Ovary (tissue), 9 donors: Measurements from ENCODE around the gene SF3B4. TPM values are rescaled to one million over a fixed set of nuclear protein-coding genes. Genes with fewer than 3 reads are reported as not detected.
A peak's percentile ranks its signal among the peaks of the same experiment; 100 is the strongest.

Experiments
- DNase-seq, 5 donors: peaks; one replicate each; pipeline ENCODE4 v3.0.0-alpha.2; 2019 to 2020
- H3K27ac ChIP-seq, 2 donors: fragments of 200-600 bp; one replicate each; pipeline versions ENCODE4 v1.5.1 to v1.8.0; 2019 to 2022
- H3K27me3 ChIP-seq: fragments of 200-600 bp; one replicate; pipeline ENCODE4 v1.8.0; 2022
- H3K36me3 ChIP-seq: fragments of 200-600 bp; sonication (generic); one replicate; pipeline ENCODE4 v1.5.1; 2019
- H3K4me1 ChIP-seq: one replicate; pipeline ENCODE4 v1.8.1; 2013; ENCODE audit warnings: mild to moderate bottlenecking, moderate library complexity; ENCODE audit not compliant: insufficient read depth
- H3K4me3 ChIP-seq: fragments of 200-600 bp; sonication (generic); one replicate; pipeline ENCODE4 v1.5.1; 2017
- H3K9me3 ChIP-seq, 2 donors: fragments of 200-600 bp in 1 of 2; sonication (generic) in 1 of 2; one replicate each; pipeline versions ENCODE4 v1.5.1 to v1.8.1; 2013 to 2019; ENCODE audit warnings: mild to moderate bottlenecking in 1 of 2, moderate library complexity in 1 of 2
- EP300 ChIP-seq: sonication (generic); formaldehyde crosslinking; IDR thresholded peaks from one replicate; pipeline ENCODE4 v1.6.1; 2017; ENCODE audit warnings: antibody characterized with exemption
- POLR2A ChIP-seq: fragments of 450-650 bp; IDR thresholded peaks from one replicate; pipeline ENCODE4 v1.6.1; 2017; ENCODE audit warnings: antibody characterized with exemption, mild to moderate bottlenecking, moderate library complexity
- WGBS, 3 donors: extraction: QIAGEN DNeasy Blood & Tissue Kit in 1 of 3; methylation state at CpG; one replicate each; pipeline versions ENCODE4 v1.1.5 to v1.1.7; 2013 to 2017; 5-methylcytosine and 5-hydroxymethylcytosine counted together
- intact Hi-C, 4 donors: fragments of 100-400 bp; cut with DNase I; formaldehyde crosslinking; loops; one replicate each; pipeline versions ENCODE4 v1.11.0 to v1.15.1; 2022 to 2023
- polyA plus RNA-seq, 2 donors: library from polyadenylated mRNA; stranded (reverse); fragments of 200-250 nt in 1 of 2; fragments of 350-450 nt in 1 of 2; fragmentation: Illumina TruSeq in 1 of 2; extraction: RNeasy Lipid Tissue Mini Kit (QIAGEN cat#74804) in 1 of 2; gene quantifications; one replicate each; pipeline ENCODE4 v1.2.3, GENCODE V29; 2013 to 2014
- total RNA-seq, 7 donors: library from RNA; depleted of rRNA in 2 of 7; stranded (reverse); fragments of >200 nt in 2 of 7; fragmentation: NEBNext Ultra II Directional in 3 of 7; extraction: Animal tissue kit (Norgen Biotek cat#: 25700) in 3 of 7; gene quantifications; one replicate each; pipeline versions ENCODE4 v1.1.0 to v1.2.4, GENCODE V29; 2016 to 2023
- TF ChIP-seq, protein P1 (sequence below), 3 donors: fragments of 450-650 bp in 2 of 3; fragments of 200-600 bp in 1 of 3; IDR thresholded peaks; one replicate each; pipeline versions ENCODE4 v1.5.1 to v1.8.0; 2016 to 2022; ENCODE audit warnings: antibody characterized with exemption in 3 of 3, mild to moderate bottlenecking in 1 of 3
- donor health status: DM: no; HTN: no; CAD: no; lungs with moderate emphysema.
- donor health status: DM: no; HTN: no; CAD: no.
- donor health status: Bipolar disorder and iron deficiency.
- donor health status: DM: yes; HTN: yes; CAD: no.
- donor health status: DM: no; HTN: no; CAD: no.
- donor health status: DM: yes; HTN: yes; CAD: no.

Gene SF3B4
- total and polyA plus RNA-seq, 9 donors, result 9.2 to 91.4 (median 57.8) TPM

DNA sequence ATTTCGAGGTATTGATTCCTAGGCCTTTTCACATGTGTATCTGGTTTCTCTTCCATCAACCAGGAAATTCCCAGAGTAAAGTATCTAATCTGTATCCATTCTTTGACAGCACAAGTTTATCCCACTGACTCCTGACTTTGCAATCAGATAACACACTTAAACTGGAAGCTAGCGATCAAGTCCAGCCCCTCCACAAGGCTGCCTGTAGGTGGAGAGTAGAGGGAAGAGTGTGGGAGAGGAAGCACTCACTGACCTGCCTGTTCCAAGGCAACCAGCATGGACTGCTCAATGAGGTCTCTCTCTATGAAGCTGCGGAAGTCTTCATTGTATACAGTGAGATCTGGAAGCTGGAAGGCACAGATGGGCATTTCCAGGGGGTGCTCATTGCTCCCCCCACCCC lies 39.4 kb upstream of the SF3B4 start:
- WGBS, 3 donors, result 82 to 84% (median 83%) methylated on average over 3 of the region's 3 CpGs
- no peaks in the 10 kb centered on the region for H3K9me3 ChIP-seq
- H3K36me3 ChIP-seq, result no peaks in the 10 kb centered on the region
- H3K27me3 ChIP-seq, result no peaks in the 10 kb centered on the region
- no peak for DNase-seq
- no peak for TF ChIP-seq POLR2A
- no peak for TF ChIP-seq EP300
- TF ChIP-seq, protein P1, sequence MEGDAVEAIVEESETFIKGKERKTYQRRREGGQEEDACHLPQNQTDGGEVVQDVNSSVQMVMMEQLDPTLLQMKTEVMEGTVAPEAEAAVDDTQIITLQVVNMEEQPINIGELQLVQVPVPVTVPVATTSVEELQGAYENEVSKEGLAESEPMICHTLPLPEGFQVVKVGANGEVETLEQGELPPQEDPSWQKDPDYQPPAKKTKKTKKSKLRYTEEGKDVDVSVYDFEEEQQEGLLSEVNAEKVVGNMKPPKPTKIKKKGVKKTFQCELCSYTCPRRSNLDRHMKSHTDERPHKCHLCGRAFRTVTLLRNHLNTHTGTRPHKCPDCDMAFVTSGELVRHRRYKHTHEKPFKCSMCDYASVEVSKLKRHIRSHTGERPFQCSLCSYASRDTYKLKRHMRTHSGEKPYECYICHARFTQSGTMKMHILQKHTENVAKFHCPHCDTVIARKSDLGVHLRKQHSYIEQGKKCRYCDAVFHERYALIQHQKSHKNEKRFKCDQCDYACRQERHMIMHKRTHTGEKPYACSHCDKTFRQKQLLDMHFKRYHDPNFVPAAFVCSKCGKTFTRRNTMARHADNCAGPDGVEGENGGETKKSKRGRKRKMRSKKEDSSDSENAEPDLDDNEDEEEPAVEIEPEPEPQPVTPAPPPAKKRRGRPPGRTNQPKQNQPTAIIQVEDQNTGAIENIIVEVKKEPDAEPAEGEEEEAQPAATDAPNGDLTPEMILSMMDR (IDR thresholded peaks at IDR 0.05), result no peak
- intact Hi-C loops, result loop anchor here in 1 of 4 donors (10.0 kb wide), 1 partner anchor 48 kb away; the partner anchor contains the start of gene OTUD7B
- peaks cover 7% of the 10 kb centered on the region for H3K4me1 ChIP-seq
- no peak overlapping the region for H3K27ac ChIP-seq
- no peak overlapping the region for H3K4me3 ChIP-seq

DNA sequence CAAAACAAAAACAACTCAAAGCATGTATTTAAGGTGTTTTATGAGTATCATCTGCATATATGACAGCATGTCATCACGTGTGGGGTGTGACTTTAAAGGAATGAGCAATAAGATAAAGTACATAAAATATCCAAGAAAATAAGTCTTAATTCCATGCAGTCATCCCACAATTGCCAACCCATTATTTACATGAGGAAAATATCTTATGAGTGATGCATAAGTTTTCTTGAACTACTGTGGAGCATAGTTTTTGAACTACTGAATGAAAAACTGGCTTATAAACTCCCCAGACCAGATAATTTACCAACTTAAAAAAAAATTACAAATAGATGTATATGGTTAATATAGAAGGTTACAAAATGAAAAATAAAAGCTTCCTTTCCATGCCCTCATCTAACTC lies 38.8 kb upstream of the SF3B4 start:
- no peak for DNase-seq
- whole genome bisulfite sequencing, 3 donors, result 38 to 63% (median 42%) methylated on average over 1 of the region's 1 CpG
- Histone ChIP-seq H3K27ac (no peak overlapping the region), H3K9me3 (no peaks in the 10 kb centered on the region), H3K4me1 (peaks cover 7% of the 10 kb centered on the region), H3K36me3 (no peaks in the 10 kb centered on the region), H3K27me3 (no peaks in the 10 kb centered on the region), H3K4me3 (no peak overlapping the region)
- intact Hi-C loops, result loop anchor here in 1 of 4 donors (10.0 kb wide), 1 partner anchor 48 kb away; the partner anchor contains the start of gene OTUD7B
- TF ChIP-seq, protein P1 (IDR thresholded peaks at IDR 0.05), result no peak
- TF ChIP-seq POLR2A (no peak), EP300 (no peak)

DNA sequence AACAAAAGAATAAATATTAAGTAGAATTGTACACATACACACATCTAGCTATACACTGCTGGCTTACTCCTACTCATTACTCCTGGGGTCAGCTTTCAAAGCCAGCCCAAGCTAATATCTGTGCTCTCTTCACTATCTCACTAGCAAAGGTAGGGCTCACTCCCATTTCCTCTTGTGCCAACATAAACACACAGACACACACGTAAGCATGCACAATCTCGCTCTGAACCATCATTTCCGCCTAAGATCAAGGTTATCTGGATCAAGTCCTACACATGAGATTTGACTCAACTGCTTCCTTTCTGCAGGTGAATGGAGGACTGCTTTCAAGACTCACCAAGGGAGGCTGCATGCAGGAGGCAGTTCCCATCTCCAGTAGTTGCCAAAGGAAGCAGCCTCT lies 37.8 kb upstream of the SF3B4 start:
- 88 to 93% (median 90%) methylated on average over 3 of the region's 3 CpGs for WGBS, 3 donors
- H3K36me3 ChIP-seq, result no peaks in the 10 kb centered on the region
- intact Hi-C loops, result loop anchor here in 1 of 4 donors (10.0 kb wide), 1 partner anchor 49 kb away; the partner anchor contains the start of gene OTUD7B

DNA sequence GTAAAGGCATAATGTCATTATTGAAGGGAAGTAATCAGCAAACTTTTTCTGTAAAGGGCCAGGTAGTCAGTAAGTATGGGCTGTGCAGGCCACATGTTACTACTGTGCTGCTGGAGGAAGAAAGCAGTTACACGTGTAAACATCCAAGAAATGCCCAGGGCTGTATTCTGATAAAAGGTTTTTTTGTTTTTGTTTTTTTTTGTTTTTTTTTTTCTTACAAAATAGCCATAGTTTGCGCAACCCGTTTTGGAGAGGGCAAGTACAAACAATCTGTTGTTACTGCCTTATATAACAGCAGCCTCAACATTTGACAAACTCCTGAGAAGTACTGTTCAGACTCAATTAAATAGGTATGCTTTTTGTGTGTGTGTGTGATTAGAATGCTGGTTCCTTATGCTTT lies 35.8 kb upstream of the SF3B4 start:
- Histone ChIP-seq H3K4me3 (no peak overlapping the region), H3K9me3 (no peaks in the 10 kb centered on the region), H3K27ac (peak overlapping the region in 1 of 2 donors; percentile 51), H3K27me3 (no peaks in the 10 kb centered on the region), H3K4me1 (peaks cover 7% of the 10 kb centered on the region), H3K36me3 (no peaks in the 10 kb centered on the region)
- 11 to 31% (median 13%) methylated on average over 3 of the region's 3 CpGs for WGBS, 3 donors
- no peak for TF ChIP-seq POLR2A
- TF ChIP-seq, protein P1 (IDR thresholded peaks at IDR 0.05), result no peak
- TF ChIP-seq EP300, result no peak
- intact Hi-C loops, result loop anchor here (2.0 to 10.0 kb wide), 6 partner anchors 51 to 209 kb away; partner anchors contain the start of genes OTUD7B (in 1 of the 4) and VPS45 (in 1 of the 4)
- peak in 1 of 5 donors; percentile 31 for DNase-seq

More for the DNA sequence above, 37.8 kb upstream of the SF3B4 start:
- no peak for DNase-seq
- no peak overlapping the region for H3K4me3 ChIP-seq
- H3K9me3 ChIP-seq, result no peaks in the 10 kb centered on the region
- TF ChIP-seq, protein P1 (IDR thresholded peaks at IDR 0.05), result no peak
- no peak for TF ChIP-seq EP300
- TF ChIP-seq POLR2A, result no peak
- H3K27me3 ChIP-seq, result no peaks in the 10 kb centered on the region
- peaks cover 7% of the 10 kb centered on the region for H3K4me1 ChIP-seq
- no peak overlapping the region for H3K27ac ChIP-seq
